GM12872 (cell line): ENCODE measurements around the gene ZMYND19.

Experiments used
- TF ChIP-seq, protein P1 (sequence below): IDR thresholded peaks from 3 replicates; pipeline ENCODE4 v1.5.1; 2011; ENCODE audit warnings: low read depth, mild to moderate bottlenecking, low read length, moderate library complexity; ENCODE audit not compliant: insufficient read depth

The ZMYND19 gene

DNA sequence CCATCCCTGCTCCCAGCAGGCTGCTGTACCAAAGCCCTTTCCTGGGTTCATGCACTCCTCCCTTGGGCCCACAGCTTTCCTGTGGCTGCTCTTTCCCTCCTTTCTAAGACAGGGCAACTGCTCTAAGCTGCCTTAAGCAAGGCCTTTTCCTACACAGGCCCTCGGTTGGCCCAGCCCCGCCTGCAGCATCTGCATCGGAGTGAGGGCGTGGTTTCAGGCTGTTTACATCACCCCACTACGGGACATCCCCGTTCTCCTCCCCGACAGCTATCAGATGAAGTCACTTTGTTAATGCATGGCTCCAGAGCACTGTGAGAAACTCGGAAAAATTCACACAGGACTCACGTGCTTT lies 15.0 kb downstream of the ZMYND19 start:
- TF ChIP-seq, protein P1, sequence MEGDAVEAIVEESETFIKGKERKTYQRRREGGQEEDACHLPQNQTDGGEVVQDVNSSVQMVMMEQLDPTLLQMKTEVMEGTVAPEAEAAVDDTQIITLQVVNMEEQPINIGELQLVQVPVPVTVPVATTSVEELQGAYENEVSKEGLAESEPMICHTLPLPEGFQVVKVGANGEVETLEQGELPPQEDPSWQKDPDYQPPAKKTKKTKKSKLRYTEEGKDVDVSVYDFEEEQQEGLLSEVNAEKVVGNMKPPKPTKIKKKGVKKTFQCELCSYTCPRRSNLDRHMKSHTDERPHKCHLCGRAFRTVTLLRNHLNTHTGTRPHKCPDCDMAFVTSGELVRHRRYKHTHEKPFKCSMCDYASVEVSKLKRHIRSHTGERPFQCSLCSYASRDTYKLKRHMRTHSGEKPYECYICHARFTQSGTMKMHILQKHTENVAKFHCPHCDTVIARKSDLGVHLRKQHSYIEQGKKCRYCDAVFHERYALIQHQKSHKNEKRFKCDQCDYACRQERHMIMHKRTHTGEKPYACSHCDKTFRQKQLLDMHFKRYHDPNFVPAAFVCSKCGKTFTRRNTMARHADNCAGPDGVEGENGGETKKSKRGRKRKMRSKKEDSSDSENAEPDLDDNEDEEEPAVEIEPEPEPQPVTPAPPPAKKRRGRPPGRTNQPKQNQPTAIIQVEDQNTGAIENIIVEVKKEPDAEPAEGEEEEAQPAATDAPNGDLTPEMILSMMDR, result no peak

DNA sequence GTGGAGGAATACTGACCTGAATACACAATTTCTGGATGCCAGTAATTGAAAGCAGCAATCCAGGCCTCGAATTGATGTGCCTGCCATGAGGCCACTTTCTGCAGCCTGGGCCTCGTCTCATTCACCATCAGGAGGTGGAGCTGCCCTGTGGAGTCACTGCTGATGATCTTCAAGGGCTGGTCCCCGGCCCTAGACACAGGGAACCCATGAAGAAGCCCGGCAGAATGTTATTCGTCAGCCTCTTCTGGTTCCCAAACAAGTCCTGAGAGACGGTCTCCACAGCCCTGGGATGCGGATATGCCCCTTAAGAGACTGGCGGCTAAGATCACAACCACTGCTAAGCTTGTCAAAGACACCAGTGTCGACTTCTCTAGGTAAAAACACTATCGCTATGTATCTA lies 16.1 kb downstream of the ZMYND19 start:
- TF ChIP-seq, protein P1, result no peak

DNA sequence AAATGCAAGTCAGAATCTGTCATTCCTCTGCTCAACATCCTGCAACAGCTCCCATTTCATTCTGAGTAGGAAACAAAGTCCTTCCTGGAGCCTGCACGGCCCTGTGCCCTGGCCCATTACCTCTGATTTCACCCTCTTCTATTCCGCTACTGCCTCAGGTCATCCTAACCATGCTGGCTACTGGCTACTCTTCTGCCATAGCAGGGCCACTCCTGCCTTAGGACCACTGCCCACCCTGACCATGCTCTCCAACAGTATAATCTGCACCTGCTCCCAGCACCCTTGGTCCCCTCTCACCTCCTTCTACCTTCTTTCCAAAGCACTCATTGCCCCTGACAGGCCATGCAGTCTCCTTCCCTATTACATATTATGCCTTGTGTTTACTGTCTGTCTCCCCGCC lies 19.7 kb downstream of the ZMYND19 start:
- TF ChIP-seq, protein P1, result no peak

DNA sequence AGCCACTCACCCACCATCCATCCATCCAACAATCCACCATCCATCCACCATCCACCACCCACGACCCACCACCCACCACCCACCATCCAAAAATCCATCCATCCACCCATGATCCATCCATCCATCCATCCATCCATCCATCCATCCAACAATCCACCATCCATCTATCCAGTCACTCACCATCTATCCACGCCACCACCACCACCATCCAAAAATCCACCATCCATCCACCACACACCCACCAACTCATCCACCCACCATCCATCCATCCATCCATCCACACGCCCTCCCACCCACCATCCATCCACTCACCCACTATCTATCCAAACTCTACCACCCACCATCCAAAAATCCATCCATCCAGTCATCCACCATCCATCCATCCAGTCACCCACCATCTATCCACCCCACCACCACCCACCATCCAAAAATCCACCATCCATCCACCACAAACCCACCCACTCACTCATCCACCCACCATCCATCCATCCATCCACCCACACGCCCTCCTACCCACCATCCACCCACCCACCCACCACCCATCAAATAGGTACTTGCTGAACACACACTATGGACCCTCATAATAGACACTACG lies 20.6 kb downstream of the ZMYND19 start:
- TF ChIP-seq, protein P1, result no peak

DNA sequence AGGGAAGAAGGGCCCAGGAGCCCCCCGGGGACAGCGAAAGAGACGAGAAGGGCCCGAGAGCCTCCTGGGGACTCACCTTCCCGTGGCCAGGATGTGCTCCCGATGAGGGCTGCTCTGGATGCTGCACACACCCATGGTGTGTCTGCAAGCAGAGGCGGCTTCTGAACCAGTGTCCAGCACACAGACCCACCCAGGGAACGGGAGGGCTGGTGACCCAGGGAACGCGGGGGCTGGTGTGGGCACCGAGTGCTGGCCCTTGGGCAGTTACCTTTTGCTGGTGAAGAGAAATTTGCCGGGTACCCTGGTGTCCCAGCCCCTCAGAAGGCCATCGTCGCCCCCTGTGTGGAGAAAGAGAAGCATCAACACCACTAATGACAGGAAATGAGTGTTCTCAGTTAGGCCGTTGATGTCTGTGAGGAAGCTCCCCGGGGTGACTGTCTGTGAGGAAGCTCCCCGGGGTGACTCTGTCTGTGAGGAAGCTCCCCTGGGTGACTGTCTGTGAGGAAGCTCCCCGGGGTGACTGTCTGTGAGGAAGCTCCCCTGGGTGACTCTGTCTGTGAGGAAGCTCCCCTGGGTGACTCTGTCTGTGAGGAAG lies 25.4 kb downstream of the ZMYND19 start:
- TF ChIP-seq, protein P1, result no peak

DNA sequence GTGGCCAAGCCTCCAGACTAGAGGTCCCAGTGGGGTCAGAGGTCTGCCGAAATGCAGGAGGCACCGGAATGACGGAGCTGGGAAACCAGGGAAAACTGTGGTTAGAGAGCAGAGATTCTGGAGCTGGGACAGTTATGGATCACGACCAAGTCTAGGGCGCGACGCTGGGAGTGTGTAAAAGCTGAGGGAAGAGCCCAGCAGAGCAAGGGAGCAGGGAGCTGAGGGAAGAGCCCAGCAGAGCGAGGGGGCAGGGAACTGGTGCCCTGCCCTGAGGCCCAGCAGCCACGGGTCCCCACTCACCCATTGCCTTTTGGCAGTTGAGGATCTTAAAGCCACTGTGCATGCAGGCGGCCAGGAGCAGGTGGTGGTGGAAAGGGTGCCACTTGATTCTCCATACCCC lies 26.2 kb downstream of the ZMYND19 start:
- TF ChIP-seq, protein P1, result no peak

DNA sequence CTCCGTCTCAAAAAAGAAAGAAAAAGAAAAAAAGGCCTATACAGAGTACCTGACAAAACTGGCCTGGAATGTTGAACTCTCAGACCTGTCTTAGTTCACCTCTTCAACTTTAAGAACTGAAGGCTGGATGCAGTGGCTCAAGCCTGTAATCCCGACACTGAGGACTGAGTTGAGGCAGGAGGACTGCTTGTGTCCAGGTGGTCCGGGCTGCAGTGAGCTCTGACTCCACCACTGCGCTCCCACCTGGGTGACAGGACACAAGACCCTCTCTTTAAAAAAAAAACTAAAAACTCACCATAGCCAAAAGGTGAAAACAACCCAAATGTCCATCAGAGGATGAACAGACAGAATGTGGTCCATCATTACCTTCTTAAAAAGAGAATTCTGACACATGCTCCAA lies 32.2 kb downstream of the ZMYND19 start:
- TF ChIP-seq, protein P1, result no peak
